HG03064 (cell line): ENCODE results near the gene SLC25A1.

Experiments
- ATAC-seq: cut with Tn5 transposase; IDR thresholded peaks from one replicate; pipeline ENCODE4 v1.9.1; 2021; ENCODE audit warnings: low read depth; ENCODE audit not compliant: unreplicated experiment

Gene SLC25A1

GRCh38 chr22:19143967-19144400 lies 34.6 kb downstream of the SLC25A1 start:
- ATAC-seq, result no peak

- ATAC-seq, result no peak
Observed at GRCh38 chr22:19143212-19143611, 35.3 kb downstream of the SLC25A1 start.

GRCh38 chr22:19142394-19142793 lies 36.1 kb downstream of the SLC25A1 start:
- no peak for ATAC-seq

GRCh38 chr22:19139974-19140373 lies 38.6 kb downstream of the SLC25A1 start:
- ATAC-seq, result no peak

GRCh38 chr22:19139001-19139356 lies 39.6 kb downstream of the SLC25A1 start:
- ATAC-seq, result no peak

GRCh38 chr22:19138217-19139000 lies 40.1 kb downstream of the SLC25A1 start:
- ATAC-seq, result no peak

- ATAC-seq, result no peak
Observed at GRCh38 chr22:19137384-19138216, 40.9 kb downstream of the SLC25A1 start.

- no peak for ATAC-seq
Observed at GRCh38 chr22:19136915-19137314, 41.6 kb downstream of the SLC25A1 start.

- ATAC-seq, result no peak
Observed at GRCh38 chr22:19134874-19135273, 43.7 kb downstream of the SLC25A1 start.

GRCh38 chr22:19134176-19134831 lies 44.2 kb downstream of the SLC25A1 start:
- no peak for ATAC-seq

- ATAC-seq, result no peak
Observed at GRCh38 chr22:19133561-19133960, 45.0 kb downstream of the SLC25A1 start.

GRCh38 chr22:19132693-19133400 lies 45.7 kb downstream of the SLC25A1 start:
- no peak for ATAC-seq

- ATAC-seq, result no peak
Observed at GRCh38 chr22:19132153-19132552, 46.4 kb downstream of the SLC25A1 start.

GRCh38 chr22:19131685-19132015 lies 46.9 kb downstream of the SLC25A1 start:
- ATAC-seq, result no peak

- no peak for ATAC-seq
Observed at GRCh38 chr22:19130959-19131684, 47.4 kb downstream of the SLC25A1 start, which contains the start of gene TSSK2. TSSK2 (plus strand) TSS chr22:19131308; CDS start chr22:19131400, 92 bp downstream.

- ATAC-seq, result no peak
Observed at GRCh38 chr22:19129871-19130270, 48.7 kb downstream of the SLC25A1 start.

- no peak for ATAC-seq
Observed at GRCh38 chr22:19128946-19129727, 49.4 kb downstream of the SLC25A1 start.

- no peak for ATAC-seq
Observed at GRCh38 chr22:19128009-19128401, 50.5 kb downstream of the SLC25A1 start.

- ATAC-seq, result no peak
Observed at GRCh38 chr22:19127329-19128008, 51.1 kb downstream of the SLC25A1 start.
